ENCODE measurements around the gene STARD5.
"Not testable (repeated sequence)": the region's sequence is repeated elsewhere in the genome, so short reads cannot be mapped to it uniquely, and the experiment has no call there.

Gene STARD5

DNA sequence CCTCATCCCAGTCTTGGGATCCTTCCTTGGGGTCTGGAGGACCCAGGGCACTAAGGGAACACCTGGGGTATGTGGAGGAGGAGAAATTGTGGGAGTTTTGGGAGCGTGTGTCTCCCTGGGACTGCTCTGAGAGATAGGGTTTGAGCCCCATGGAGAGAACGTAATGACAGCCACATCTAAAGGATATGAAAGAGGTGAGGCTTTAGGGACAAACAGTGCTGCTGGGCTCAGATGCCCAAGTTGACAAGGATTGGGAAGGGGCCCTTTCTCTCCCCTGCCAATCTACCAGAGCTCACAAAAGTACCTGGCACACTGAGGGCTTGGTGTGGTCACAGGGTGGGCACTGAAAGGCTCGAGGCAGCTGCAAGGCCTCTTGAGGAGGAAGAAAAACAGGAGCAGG lies 13.3 kb upstream of the STARD5 start:
- no peak for DNase-seq

DNA sequence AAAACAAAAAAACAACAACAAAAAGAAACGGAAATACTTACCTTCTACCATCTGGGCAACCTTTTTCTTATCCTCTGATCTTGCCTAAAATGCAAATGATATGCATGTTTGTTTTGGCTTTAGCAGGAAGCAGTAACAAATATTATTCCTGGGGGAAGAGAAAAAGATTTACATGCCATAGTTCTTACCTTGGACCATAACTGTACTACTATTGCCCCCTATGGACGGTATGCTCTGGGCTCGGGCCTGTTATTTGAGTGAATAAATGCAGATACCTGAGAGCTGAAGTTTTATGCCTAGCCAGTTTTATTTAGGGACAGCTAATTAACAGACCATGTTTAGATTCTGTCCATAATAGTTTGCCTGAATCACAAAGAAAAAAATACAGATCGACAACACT lies 12.6 kb upstream of the STARD5 start:
- DNase-seq, result peak; percentile 40

GRCh38 chr15:81335631-81336030 lies 11.7 kb upstream of the STARD5 start:
- DNase-seq, result no peak

DNA sequence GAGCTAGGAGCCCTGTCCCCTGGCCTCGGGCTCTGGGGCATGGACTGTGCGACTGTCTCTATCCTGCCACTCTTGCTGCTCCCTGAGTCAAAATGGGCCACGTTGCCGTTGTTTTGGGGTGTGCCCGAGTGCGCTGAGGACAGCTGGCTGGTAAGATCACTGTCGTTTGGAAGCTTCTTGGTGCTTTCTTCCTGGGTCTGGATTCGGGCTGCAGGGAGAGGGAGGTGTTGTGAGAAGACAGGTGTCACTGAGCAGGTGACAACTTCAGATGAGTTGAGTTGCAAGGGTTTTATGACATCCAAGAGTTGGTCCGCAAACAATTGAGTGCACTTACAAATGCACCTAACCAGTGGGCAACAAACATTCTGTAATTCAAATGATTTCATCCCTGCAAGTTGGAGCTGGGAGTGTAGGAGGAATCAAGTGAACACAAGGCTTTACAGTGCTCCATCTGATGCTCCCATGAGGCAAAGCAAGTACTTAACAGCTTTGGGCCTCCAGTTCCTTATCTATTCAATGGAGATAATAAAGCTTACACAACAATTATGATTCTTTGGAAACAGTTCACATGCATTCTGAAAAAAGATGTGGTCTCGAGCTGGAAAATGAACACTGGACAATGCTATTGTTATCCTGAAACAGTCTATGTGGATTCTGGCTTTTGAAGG lies 11.0 kb upstream of the STARD5 start:
- DNase-seq, result no peak

GRCh38 chr15:81333363-81333762 lies 9.4 kb upstream of the STARD5 start:
- no peak for DNase-seq

DNA sequence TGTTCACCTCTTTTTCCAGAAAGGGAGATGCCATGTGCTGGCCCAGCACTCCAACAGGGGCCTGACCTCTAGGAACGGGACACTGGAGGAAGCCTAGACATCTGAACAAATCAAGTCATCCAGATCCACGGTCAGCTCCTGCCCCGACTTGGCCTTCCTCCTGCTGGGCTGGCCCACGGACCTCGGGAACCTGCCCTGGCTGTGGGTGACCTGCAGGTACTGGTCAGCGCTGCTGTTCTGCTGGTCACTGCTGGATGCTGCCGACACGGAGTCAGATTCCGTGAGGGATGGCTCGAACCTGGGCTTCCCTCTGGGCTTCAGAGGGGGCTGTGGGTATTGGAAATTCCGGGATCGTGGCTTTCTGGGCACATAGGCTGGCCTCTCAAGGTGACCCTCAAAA lies 8.4 kb upstream of the STARD5 start:
- DNase-seq, result no peak

DNA sequence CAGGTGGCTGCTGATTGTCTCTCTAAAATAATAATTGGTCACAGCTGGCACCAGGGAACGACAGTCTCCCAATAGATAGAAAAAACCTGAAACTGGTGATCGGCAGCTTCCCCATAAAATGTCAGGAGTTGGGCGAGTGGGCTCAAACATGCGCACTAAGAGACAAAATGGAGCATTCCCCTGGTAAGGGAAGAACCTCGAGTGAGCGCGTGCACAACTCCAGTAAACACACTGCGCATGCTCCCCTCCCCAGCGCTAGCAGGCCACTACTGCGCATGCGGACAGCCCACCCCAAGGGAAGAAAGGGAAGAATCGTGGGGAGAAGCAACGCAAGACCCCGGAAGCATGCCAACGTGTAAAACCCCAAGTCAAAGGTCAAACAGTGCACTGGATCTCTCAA lies 7.7 kb upstream of the STARD5 start:
- DNase-seq, result no peak

DNA sequence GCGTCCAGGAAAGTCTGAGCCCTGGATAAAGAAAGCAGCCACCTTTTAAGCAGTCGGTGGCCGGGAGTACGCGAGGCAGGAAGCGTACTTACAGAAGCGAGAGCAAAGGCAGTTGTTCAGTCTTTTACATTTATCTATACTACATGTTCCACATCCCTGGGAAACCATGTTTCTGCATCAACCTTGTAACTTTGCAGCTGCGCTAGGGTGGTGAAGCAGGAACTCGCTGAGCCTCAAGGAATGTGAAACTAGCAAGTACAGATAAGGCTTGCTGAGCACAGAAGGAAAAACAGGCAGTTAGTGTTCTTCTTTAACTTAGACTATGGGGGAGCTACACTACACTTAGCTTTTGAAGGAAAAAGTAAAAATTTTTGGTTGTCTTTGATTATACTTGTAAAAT lies 7.2 kb upstream of the STARD5 start:
- DNase-seq, result not testable (repeated sequence)

- DNase-seq, result no peak
Observed at GRCh38 chr15:81330366-81331090, 6.6 kb upstream of the STARD5 start.

- no peak for DNase-seq
Observed at GRCh38 chr15:81329446-81329845, 5.5 kb upstream of the STARD5 start.

- no peak for DNase-seq
Observed at GRCh38 chr15:81327516-81327915, 3.6 kb upstream of the STARD5 start.

DNA sequence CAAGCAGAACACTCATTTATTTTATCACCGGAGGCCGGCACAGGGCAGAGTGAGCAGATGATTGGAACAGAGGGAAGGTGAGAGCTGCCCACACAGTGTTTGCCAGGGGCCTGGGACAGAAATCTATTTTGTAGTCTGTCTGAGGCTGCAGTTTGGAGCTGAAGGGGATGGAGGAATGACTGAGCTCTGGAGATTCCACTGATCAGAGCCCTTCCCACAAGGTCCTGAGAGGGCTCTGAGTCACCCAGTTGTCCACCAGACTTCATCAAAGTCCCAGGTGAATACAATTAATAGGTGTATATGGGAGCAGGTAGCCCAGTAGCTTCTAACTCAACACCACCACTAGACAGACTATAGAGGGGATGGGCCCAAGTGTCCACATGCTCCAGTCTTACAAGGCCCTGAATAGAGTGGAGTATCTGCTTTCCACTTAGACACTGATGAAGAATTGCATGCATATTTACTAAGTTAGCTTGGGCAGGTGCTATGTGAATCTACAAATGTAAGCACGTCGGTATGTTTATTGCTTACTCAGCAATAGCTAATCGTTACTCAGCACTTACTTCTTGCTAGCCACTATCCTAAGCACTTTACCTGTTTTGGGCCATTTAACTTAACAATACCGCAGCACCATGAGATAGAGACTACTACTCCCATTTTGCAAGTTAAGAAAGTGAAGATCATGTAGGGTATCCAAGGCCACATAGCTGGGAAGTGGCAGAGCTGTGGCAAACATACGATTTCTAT lies 2.7 kb upstream of the STARD5 start:
- no peak for DNase-seq

- DNase-seq, result no peak
Observed at GRCh38 chr15:81323559-81323943, 390 bp downstream of the STARD5 start.

GRCh38 chr15:81322676-81323253 lies 1.2 kb downstream of the STARD5 start:
- DNase-seq, result no peak

DNA sequence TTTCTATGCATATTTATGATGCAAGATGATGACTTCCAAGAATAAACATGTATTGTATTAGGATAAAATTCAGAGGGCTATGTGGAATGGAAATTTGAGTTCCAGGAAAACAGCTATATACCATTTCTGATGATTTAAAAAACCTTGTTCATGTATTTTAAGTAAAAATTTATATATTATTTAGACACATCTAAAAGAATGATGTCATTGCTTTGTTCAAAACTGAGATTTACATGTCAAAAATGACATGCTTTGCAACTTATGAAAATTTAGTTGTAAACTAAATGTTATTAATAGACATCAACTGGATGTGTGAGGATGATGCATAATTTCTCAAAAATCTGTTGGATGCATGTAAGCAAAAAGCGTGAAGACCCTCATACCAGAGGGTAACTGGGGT lies 2.3 kb downstream of the STARD5 start:
- no peak for DNase-seq

- DNase-seq, result no peak
Observed at GRCh38 chr15:81317642-81318017, 6.3 kb downstream of the STARD5 start.

DNA sequence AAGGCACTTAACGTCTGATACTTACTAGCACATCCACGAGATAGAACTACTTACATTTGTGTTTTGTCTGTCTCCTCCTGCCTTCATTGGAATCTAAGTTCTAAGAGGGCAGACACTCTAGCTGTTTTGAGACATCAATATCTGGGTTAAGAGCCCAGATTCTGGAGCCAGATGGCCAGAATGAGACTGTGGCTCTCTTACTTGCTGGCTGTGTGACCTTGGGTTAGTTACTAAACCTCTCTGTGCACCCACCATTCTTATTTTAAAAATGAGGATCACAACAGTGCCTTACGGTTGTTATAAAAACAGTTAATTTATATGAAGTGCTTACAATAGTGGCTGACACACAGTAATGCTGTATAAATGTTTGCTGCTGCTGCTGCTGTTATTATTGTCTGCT lies 7.7 kb downstream of the STARD5 start:
- no peak for DNase-seq

DNA sequence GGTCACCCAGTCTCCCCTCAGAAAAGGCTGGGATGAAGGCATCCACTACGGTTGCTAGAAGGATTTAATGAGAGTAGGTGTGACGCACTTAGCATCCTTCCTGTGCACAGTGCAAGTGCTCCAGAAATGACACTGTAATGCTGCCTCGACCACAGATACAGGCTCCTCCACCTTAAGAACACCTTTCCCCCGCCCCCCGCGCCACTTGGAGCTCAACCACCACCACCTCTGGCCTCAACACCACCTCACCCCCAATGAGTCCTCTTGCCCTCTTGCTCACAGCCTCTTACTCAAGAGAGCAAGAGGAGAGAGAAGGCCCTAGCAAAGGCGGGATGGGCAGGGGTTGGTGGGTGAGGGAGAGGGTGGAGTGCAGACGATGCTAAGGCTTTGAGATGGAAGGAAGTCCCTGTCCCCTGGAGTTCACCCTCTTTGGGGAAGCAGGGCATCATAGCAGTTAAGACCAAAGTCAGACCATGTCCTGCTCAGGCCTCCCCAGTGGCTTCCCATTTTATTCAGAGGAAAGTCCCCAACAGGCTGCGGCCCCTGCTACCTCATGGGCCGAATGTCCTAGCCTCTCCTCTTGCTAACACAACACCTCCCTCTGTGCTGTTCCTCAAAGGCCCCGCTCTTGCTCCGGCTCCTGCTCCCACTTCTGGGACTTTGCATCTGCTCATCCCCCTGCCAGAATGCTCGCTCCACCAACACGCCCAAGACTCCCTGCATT lies 8.3 kb downstream of the STARD5 start:
- DNase-seq, result no peak

- no peak for DNase-seq
Observed at GRCh38 chr15:81314378-81314777, 9.6 kb downstream of the STARD5 start.

DNA sequence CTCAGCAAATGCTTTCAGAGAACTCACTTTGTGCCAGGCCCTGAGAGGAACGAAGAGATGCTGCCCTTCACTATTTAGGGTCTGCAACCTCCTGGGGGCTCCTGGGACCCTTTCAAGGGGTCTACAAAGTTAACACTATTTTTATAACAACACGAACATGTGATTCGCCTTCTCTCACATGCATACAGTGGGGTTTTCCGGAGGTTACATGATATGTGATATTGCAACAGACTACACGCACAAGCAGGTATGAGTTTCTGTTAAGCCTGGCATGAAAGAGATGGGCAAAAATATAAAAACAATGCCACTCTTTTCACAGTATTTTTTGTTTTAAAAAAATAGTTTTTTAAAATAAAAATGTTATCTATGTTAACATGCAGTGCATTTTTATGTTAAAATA lies 10.3 kb downstream of the STARD5 start:
- no peak for DNase-seq

DNA sequence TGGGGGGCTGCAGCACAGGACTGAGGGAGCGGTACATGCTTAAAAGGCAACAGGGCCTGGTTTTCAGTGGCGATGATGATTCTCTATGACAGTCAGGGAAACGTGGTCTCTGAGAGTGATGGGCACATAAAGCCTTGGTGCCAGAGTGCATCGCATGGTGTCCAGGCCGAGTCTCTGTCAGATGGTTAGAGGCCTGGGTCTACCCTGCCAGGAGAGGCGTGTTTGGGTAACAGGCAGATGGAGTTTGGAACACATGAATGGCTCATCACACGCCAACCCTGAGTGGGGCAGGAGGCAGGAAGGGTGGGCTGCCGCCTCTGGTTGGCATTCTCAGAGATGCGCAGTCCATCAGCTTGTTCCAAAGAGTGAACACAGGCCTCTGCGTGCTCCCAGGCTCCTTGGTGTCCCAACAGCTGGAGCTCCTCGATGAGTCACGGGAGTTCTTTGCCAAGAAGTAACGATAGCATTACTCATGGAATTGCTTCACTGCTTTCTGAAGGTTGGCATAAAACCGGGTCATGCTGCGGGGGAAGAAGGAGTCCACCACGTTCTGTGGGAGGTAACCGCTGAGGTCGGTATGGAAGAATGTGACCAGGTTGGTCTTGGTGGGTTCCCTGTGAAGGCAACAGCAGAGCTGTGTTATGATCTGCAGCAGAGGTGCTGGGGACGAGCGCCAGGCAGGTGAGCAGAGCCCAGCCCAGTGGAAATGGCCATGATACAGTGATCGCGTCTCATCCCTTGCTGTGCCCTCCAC lies 11.0 kb downstream of the STARD5 start:
- DNase-seq, result no peak

GRCh38 chr15:81311752-81312464 lies 12.0 kb downstream of the STARD5 start:
- DNase-seq, result no peak

Measured in activated CD4-positive, alpha-beta T cell treated with anti-CD3 and anti-CD28 coated beads, Interleukin-2, Interleukin-6, amounts not matched to agents 100 ng/mL and 50 ng/mL, durations not matched to agents 16 hours and 8 hours (primary cell).